Activated CD4-positive, alpha-beta T cell treated with anti-CD3 and anti-CD28 coated beads, Interleukin-2, amount 50 U/mL, for 24 hours (primary cell): ENCODE data around the gene CXCR6.

Experiments
- DNase-seq, 2 donors: peaks; one replicate each; pipeline ENCODE4 v3.0.0-alpha.2; 2020; ENCODE audit warnings: low read depth in 1 of 2, low spot score in 1 of 2

The CXCR6 gene

DNA sequence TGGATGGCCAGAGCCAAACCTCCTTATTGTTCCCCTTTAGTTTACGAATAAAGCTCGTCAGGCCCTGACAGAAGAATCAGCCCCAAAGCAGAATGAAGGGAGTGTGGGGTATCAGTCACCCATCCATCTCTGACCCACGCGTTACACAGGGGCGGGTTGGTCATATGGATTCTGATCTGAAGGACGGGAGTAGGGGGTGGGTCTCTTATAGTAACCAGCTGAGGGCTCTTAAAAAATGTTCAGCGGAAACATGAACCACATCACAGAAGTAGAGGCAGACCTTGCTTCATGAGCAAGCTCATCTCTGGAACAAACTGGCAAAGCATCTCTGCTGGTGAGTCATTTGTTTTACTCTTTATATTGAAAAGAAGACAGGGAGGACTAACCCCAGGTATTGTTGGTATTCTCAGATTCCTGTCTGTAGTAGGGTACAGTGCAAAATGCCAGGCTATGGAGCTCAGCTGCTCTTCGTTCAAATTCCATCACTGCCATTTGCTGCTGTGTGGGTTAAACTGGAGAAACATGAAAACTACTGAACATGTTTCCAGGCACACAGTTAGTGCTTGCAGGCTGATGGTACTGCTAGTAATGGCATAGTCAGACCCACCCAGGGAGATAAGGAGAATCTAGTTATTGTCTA lies at the start of gene CXCR6:
TSS of gene CXCR6 (plus strand) at position 258 of the 640 bp plus-strand sequence. CDS start 3,018 bp downstream, outside the sequence.
- peak in 1 of 2 donors; percentile 63 for DNase-seq

DNA sequence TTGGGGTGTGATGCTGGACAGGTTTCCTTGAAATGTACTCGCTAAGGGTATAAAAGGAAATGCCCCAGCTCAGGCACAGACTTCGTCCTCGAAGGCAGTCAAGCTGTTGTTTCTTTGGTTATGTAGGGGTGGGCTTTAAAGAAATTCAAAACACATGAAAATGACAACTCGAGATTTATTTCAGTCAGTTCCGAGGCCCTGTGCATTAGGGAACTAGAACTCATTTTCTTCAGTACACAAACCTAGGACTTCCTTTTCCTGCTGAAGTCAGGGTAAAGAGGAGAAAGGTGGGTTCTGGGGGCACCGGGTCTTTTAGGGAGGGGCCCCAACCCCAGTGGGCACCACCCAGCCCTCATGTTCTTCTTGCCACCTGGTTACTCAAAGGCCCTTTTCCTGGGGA lies 49.2 kb upstream of the CXCR6 start:
- no peak for DNase-seq

DNA sequence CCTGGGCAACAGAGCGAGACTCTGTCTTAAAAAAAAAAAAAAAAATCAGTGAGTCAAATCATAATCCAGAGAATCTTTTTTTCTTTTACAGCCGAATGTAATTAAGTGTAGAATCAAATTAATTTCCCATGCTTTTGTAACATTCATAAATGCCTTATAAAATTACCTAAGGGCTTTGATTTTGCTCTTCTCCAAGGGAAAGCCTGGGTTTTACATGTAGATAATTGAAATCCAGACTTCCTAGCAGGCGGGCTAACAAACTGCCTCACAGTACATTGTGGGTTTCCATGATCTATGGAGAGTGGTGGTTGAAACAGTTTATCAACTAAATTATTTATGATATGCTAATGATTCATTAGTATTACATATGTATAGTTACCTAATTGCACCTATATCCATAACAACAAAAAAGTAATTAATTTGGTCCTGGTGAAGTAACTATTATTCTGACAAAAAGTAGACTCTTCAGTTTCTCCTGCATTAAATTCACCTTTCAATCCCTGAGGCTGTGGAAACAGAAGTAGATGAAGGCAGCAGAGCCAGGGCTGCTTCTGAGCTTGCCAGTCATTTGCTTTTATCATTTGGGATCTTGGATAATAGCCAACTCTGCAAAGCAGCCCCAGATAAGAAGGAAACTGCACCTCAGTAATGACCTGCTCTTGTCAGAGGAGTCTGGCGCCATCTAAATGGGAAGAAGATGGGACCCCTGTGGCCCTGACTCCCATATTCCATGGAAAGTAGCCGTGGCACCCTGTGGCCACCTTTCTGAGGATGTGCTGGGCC lies 47.4 kb upstream of the CXCR6 start:
- DNase-seq = no peak

DNA sequence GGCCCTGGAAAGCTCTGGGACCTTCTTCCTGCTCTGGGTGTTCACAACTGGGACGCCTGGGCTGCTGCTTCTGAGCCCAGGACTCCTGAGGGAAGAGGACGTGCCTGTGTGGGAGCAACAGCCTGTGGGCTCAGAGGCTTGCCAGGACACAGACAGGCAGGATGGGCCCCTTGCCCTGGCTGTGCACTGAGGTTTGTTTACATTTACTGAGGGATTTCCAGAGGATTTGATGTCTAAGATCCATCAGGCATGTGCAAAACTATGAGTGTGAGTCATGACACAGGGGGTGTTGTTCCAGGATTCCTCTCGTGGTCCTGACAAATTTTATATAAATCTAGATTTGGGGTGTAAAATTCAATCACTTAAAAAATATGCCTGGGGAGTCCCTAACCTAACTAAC lies 46.3 kb upstream of the CXCR6 start:
- DNase-seq = no peak

DNA sequence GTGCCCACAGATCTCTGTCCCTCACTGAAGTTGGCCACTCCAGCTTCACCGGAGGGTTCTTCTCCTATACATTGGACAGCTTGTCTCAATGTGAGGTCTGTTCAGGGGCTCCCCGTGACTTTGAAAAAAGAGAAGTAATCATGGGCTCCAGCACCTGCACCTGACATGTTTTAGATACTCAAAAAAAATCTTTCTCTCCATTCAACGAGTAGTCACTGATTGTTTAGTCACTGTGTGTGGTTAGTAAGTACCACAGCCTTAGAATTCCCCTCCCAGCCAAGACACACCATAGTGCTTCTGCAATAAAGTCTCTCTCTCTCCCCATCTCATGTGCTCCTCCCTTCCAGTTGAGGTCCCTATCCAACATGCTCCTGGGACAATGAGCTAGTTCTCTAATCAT lies 38.3 kb upstream of the CXCR6 start:
- DNase-seq = no peak

DNA sequence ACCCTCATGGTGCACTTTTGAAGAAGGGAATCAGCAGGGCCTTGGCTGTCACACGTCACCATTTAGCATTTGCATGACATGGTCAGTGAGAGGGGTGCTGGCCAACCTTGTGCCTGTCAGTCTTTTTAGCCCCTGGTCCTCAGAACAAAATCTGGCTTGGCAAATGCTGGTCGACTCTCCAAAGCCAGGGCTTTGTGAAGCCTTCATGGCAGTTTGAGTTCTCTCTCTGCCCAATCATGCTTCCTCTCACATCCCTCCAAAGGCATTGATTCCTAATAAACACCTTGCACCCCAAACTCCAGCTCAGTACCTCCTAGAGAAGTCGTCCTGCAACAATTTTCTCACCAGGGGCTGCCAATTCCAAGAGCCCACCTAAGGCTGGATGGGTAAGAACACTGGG lies 37.5 kb upstream of the CXCR6 start:
- no peak for DNase-seq

DNA sequence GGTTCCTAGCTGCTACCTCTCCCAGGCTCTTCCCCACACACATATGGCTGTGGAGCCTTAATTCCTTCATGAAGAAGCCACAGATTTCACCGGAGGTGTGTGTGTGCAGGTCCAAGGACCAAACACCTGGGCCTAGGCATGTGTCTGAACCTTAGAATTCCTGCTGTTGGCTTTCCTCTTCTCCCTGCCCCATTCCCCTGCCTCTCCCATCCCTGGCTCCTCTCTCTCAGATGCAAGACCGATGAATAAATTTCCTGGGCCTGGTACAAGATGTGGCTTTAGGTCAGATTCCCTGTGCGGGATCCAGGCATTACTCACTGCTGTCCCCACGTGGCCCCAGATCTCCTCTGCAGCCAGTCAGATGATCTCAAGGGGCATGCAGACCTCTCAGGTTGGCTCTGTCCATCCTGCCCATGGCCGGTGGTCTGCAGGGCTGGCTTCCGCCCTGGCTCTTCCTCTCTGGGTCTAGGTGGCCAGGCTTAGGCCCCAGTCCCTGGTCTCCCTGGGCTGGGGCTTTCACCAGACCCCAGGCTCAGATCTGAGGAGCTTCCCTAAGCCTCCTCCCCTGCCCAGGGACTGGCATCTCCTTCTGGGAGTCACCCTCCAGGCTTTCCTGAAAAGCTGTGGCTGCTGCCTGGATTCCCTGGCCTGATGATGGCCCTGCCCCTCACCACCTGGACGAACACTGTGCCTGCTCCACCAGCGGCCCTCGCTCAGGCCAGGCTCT lies 36.4 kb upstream of the CXCR6 start:
- no peak for DNase-seq

DNA sequence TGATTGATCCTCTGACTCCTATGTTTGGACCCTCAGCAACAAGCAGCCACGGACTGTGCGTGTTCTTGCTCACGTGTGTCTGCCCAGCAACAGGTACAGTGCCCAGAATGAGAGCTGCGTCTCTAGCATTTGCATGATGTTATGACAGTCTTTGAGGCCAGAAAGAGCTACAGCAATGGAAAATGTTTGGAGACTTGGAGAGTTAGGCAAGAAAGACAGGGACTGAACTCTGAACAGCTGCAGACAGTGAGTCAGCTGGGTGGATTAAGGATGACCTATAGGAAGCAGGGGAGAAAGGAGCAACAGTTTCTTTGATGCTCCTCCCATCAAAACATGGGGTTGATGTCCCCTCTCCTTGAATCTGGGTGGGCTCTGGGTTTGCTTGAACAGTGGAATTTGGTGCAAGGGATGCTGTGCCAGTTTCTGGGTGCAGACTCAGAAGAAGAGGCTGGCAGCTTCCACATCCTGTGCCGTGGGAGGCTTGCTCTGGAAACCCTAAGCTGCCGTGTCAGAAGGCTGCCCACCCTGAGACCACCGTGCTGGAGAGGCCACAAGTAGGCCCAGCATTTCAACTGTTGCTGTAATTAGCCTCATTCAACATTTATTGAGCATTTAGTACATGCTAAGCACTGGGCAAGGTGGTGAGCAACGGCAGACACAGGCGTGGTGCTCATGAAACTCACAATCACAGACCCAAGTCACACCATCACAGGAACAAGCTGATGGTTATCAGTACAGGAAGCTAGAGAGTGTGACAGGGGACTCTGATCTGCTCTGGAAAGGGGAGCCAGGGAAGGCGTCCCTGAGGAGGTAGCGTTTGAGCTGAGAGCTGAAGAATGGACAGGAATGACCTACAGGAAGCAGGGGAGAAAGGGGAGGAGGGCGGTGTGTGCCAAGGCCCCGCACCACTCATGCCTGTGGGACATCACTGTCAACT lies 35.2 kb upstream of the CXCR6 start:
- no peak for DNase-seq

DNA sequence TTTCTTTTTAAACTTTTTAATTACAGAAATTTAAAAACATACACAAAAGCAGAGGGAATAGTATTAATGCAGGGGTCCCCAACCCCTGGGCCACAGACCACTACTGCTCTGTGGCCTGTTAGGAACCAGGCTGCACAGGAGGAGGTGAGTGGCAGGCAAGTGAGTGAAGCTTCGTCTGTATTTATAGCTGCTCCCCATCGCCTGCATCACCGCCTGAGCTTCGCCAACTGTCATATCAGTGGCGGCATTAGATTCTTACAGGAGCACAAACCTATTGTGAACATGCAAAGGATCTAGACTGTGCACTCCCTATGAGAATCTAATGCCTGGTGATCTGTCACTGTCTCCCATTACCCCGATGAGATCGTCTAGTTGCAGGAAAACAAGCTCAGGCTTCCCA lies 34.5 kb upstream of the CXCR6 start:
- no peak for DNase-seq

DNA sequence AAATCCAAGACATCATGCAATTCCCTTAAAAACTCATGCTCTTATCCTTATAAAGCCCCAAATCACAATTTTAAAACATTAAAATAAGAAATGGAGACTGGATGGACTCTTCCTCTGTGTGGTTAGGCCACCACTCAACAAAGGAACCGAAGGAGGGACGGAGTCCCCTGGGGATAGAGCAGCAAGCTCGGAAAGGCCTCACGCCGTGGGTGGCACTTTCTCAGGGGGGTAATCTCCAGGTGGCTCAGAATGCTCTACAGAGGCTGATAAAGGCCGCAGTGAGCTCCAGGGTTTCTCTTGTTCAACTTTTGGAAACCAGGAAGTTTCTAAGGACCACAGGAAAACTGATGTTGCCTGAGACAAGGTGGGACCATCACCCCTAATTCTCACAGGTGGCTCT lies 33.7 kb upstream of the CXCR6 start:
- DNase-seq = no peak

DNA sequence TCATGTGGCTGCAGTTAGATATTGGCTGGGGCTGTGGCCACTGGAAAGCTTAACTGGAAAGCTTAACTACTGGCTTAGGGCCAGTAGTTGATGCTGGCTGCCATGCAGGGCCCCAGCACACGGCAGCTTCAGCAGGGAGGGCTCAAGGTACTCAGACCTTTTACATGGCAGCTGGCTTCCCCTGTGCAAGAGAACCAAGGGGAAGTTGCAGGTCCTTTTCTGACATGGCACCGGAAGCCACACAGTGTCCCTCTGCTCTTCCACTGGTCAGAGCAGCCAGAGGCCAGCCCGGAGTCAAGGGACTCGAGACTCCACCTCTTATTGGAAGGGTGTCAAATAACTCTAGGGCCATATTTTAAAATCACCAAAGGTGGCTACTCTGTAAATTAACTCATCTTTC lies 32.4 kb upstream of the CXCR6 start:
- no peak for DNase-seq

DNA sequence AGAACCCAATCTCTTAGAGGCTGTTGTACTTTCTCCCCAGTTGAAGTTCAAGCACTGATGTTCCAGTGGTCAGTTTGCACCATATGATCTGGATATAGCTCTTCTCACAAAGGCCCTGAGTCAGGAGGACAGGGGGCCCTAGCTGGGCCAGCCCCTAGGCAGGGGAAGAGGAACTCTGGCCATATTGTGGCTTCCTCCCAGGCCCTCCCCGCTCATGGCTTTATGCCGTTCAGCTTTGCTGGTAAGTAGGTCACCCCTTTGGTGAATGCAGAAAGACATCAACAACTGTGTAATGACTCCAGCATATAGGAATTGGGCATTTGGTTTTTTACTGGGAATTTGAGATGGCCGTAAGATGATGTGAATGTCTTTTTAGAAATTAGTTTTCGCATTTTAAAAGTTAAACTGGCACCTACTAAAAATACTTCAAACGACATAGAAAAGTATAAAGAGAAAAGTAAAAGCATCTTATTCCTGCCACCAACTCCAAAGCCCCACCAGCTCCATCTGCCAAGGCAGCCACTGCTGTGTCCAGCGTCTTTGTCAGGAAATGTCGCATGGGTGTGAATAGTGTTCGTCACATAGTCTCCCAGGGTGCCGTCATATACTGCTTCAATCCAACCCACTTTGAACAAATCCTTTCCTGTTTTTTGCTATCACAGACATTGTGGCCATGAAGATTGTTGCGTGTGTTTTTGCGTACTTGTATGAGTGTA lies 31.6 kb upstream of the CXCR6 start:
- DNase-seq = no peak

DNA sequence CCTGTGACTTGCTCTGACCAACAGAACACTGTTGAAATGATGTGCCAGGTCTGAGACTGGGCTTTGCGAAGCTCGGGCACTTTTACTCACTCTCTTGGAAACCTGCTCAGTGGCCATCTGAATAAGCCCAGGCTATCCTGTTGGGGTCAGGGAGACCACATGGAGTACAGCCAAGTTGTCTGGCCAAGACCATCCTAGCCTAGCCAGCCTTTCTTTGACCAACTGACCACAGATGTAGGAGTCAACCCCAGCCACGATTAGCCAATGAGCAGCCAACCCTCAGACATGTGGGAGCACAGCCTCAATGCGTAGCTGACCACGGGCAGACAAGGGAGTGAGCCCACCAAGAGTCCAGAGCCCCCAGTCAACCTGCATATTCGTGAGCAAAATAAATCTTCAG lies 30.8 kb upstream of the CXCR6 start:
- DNase-seq = no peak

DNA sequence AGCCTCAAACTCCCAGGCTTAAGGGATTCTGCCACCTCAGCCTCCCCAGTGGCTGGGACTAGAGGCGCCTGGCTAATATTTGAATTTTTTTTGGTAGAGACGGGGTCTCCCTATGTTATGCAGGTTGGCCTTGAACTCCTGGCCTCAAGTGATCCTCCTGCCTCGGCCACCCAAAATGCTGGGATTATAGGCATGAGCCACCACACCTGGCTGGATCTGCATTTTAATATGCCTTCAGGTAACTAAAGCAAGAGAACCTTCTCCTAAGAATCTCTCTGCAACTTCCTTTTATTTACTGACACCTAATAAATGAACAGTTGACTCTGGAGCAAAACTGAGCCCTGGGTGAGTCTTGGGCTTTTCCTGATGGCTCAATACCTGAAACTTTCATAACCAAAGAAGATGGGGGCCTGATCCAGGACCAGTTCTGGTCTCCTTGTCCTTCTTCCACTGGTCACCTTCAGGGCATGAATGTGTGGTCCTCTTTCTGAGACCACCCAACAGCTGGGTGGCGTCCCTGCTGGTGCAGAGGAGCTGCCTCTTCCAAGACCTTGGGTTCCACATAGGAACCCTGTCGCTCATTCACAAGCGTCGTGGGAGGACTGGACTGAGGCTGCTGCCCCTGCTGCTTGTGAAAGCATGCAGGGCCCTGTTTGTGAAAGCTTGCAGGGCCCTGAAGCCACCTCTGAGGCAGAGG lies 28.8 kb upstream of the CXCR6 start:
- no peak for DNase-seq

DNA sequence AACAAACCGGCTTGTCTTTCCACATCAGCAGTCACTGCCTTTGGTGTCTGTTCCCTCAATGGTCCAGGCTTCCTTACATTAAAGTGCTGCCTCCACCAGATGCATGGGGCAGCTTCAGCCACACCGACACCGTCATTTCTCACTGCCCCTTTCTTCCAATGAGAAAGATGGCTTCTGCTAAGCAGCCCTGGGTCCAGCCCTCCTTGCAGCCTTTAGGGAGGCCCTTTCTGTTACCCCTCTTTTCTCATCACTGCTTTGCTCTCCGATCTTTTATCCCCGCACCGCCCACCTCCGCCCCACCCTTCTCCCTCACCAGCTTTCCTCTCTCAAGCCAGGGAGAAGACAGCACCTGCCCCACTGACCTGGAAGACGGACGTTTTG lies 28.2 kb upstream of the CXCR6 start:
- DNase-seq = no peak

DNA sequence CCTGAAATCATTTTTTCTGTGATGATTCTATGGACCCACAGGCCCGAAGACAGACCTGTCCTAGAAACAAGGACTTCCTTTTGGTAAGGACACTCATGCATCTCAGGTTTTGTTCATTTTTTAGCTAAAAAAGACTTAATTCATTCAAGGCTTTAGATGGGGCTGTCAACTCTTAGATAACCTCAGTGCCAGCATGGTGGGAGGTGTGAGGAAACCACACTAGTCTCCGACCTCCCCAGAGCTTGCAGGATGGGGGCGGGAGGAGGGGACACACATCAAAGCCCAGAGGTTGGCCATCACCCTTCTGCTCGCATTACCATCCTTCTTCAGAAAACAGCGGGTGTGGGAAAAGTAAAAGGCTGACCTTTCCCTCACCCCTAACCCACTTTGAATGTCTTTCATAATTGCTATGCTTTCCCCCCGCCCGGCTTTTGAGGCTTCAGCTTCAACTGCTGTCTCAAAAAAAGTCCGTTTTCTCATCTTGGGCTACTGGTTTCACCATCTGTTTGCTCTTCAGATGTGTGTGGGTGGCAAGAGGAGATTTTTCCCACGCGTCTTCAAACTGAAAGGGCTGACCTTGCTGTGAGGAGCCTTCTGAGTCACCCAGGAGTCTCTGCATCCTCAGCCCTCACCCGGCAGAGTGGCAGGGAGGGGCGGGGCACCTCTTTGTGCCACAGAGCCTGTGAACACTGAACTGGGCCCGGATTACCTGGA lies 27.6 kb upstream of the CXCR6 start:
- peak; percentile 41 to 71 for DNase-seq

DNA sequence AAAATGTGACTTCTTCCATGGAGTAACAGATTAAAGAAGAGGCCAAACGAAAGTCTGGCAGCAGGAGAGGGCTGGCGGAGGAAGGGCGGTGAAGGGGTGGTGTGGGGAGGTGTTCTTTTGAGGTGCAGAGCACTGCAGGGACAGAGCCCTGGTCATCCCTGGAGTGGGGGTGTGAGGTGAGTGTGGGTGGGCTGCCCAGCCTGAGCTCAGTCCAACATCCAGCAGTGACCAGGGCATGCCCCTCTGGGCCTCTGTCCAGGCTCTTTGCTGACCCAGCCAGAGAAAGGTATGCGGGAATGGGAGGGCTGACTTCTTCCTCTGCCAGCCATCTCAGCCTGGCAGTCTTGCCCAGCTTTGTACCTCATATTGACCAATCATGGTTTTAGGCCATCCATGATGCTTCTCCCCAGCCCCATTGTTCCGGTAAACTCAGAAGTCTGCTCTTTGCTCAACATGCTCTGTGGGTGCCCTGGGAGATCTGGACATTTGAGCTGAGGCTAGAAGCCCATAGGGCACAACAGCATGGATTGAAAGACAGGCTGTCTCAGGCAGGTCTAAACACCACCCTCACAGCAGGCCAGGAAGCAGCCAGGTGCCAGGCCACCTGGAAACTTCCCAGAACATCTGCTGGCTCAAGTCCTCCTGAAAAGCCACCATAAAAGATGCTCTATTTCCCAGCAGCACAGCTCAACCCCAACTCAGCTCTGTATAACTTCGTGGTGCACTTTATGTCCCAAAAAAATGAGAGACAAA lies 25.9 kb upstream of the CXCR6 start:
- DNase-seq = no peak

DNA sequence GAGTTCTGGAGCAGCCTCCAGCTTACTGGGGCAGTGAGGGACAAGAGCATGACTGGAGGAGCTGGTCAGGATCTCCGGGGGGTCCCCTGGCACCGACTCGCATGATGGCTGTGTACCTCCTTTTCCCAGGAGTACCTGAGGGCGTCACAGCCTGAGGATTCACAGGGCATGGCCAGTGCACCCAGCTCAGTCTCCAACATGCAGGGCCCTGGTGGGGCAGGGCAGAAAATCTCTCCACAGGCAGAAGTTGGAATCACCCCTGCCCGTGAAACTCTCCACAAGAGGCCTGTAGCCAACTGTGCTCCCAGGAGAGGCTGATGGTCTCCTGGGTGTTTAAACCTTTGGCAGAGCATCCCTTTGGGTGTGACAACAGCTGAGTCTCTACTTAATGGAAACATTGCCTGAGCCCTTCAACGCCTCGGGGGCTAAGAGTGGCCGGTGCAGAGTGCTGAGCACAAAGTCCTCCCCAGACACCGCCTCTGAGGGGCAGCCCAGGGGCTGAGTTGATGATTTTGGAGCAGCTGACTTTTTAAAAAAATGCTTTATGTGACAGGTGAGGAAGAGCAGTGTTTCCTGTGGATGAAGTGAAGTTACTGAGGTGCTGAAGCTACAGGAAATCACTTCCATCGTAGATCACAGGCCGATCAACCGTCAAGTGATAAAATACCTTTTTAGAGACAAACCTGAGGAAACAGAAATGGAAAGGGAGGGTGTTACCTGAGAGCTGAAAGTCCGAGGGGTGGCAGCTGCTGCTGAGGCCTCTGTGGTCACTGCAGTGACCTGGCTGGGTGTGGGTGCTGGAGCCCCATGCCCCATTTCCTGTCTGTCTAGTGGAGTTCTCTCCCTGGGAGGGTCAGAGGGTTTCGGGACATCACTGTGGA lies 21.9 kb upstream of the CXCR6 start:
- DNase-seq = no peak
